Measurements from ENCODE around the gene TBC1D7.

DNA sequence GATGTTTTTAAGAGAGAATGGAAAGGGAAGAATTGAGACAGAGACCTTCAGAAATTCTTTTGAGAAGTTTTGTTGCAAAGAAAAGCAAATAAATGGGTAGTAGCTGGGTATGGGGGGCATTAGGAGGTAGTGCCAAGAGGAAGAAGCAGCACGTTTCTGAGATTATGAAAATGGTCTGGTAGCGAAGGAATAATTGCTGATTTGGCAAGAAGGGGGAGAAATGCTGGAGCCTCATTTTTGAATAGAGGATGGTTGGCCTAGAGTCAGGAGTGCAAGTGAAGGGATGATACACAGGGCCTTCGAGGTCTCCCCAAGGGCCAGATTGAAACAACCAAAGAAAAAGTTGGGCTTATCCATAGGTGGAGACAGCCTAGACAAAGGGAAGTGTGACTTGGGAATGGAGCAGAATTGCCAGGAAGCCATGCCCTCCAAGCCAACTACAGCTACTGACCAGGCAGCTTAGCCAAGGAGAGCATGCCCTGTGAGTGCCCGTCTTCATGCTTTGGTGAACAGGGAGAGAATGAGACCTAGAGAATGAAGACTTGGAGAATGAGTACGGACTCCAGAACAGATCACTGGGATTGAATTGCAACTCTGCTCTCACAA lies 14.2 kb upstream of the TBC1D7 start:
- TF ChIP-seq RAD21 (IDR thresholded peaks at IDR 0.05; ENCODE audit: low read depth): no peak
- TF ChIP-seq, protein P1, sequence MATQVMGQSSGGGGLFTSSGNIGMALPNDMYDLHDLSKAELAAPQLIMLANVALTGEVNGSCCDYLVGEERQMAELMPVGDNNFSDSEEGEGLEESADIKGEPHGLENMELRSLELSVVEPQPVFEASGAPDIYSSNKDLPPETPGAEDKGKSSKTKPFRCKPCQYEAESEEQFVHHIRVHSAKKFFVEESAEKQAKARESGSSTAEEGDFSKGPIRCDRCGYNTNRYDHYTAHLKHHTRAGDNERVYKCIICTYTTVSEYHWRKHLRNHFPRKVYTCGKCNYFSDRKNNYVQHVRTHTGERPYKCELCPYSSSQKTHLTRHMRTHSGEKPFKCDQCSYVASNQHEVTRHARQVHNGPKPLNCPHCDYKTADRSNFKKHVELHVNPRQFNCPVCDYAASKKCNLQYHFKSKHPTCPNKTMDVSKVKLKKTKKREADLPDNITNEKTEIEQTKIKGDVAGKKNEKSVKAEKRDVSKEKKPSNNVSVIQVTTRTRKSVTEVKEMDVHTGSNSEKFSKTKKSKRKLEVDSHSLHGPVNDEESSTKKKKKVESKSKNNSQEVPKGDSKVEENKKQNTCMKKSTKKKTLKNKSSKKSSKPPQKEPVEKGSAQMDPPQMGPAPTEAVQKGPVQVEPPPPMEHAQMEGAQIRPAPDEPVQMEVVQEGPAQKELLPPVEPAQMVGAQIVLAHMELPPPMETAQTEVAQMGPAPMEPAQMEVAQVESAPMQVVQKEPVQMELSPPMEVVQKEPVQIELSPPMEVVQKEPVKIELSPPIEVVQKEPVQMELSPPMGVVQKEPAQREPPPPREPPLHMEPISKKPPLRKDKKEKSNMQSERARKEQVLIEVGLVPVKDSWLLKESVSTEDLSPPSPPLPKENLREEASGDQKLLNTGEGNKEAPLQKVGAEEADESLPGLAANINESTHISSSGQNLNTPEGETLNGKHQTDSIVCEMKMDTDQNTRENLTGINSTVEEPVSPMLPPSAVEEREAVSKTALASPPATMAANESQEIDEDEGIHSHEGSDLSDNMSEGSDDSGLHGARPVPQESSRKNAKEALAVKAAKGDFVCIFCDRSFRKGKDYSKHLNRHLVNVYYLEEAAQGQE (IDR thresholded peaks at IDR 0.05; ENCODE audit: low read depth): no peak
- no peak for TF ChIP-seq YY1 (IDR thresholded peaks at IDR 0.05; ENCODE audit: low read depth)
- TF ChIP-seq TAF1 (IDR thresholded peaks at IDR 0.05; ENCODE audit: low read depth): no peak
- TF ChIP-seq ZBTB7A (IDR thresholded peaks at IDR 0.05; ENCODE audit: low read depth): no peak
- no peak for TF ChIP-seq TEAD4 (IDR thresholded peaks at IDR 0.05)
- TF ChIP-seq TCF12 (IDR thresholded peaks at IDR 0.05; ENCODE audit: low read depth): no peak
- TF ChIP-seq, protein P2, sequence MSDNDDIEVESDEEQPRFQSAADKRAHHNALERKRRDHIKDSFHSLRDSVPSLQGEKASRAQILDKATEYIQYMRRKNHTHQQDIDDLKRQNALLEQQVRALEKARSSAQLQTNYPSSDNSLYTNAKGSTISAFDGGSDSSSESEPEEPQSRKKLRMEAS (IDR thresholded peaks at IDR 0.05): no peak
- TF ChIP-seq FOXM1 (IDR thresholded peaks at IDR 0.05; ENCODE audit: borderline replicate concordance, low read depth): no peak
- TF ChIP-seq EP300 (IDR thresholded peaks at IDR 0.05; ENCODE audit: borderline replicate concordance): no peak
- no peak for TF ChIP-seq NFIC (IDR thresholded peaks at IDR 0.05)
- no peak for TF ChIP-seq CREB1 (IDR thresholded peaks at IDR 0.05; ENCODE audit: low read depth)
